Ramos (cell line): ENCODE results near the gene DUS1L.

Experiments used
- in situ Hi-C: fragments of 300-500 bp; cut with MboI; formaldehyde crosslinking; loops from one replicate; pipeline ENCODE4 v1.14.3; 2022; ENCODE audit warnings: low sequenced_read_pairs; ENCODE audit not compliant: unreplicated experiment

The DUS1L gene

GRCh38 chr17:82016875-82017459 is 48.6 kb downstream of the DUS1L start:
- in situ Hi-C loops = no loop called here

- in situ Hi-C loops = no loop called here
These were observed 49.3 kb downstream of the DUS1L start for GRCh38 chr17:82016061-82016874.

- in situ Hi-C loops = no loop called here
These were observed 50.2 kb downstream of the DUS1L start for GRCh38 chr17:82015311-82015971.

GRCh38 chr17:82014971-82015310 is 50.7 kb downstream of the DUS1L start:
- in situ Hi-C loops = no loop called here

GRCh38 chr17:82014432-82014831 is 51.2 kb downstream of the DUS1L start:
- in situ Hi-C loops = no loop called here

- in situ Hi-C loops = no loop called here
These were observed 51.8 kb downstream of the DUS1L start for GRCh38 chr17:82013772-82014321.

- in situ Hi-C loops = no loop called here
These were observed 52.3 kb downstream of the DUS1L start for GRCh38 chr17:82013341-82013740.

GRCh38 chr17:82012640-82013295 is 52.8 kb downstream of the DUS1L start:
- in situ Hi-C loops = no loop called here

- in situ Hi-C loops = no loop called here
These were observed 53.4 kb downstream of the DUS1L start for GRCh38 chr17:82012261-82012639.

GRCh38 chr17:82011617-82012187 is 53.9 kb downstream of the DUS1L start:
- in situ Hi-C loops = no loop called here

GRCh38 chr17:82010575-82011525 is 54.8 kb downstream of the DUS1L start:
- in situ Hi-C loops = no loop called here

- in situ Hi-C loops = no loop called here
These were observed 56.2 kb downstream of the DUS1L start for GRCh38 chr17:82009413-82009812.

GRCh38 chr17:82008941-82009405 is 56.6 kb downstream of the DUS1L start:
- in situ Hi-C loops = no loop called here

GRCh38 chr17:82008258-82008940 is 57.2 kb downstream of the DUS1L start:
- in situ Hi-C loops = no loop called here
